Urinary bladder (tissue), 4 donors: ENCODE measurements around the gene SCAF1. TPM values are rescaled to one million over a fixed set of nuclear protein-coding genes. Genes with fewer than 3 reads are reported as not detected.

ENCODE experiments used
- DNase-seq: peaks from one replicate; pipeline ENCODE4 v3.0.0-alpha.2; 2015; ENCODE audit errors: extremely low spot score
- H3K27ac ChIP-seq: one replicate; pipeline ENCODE4 v1.5.1; 2013; ENCODE audit warnings: low read depth, mild to moderate bottlenecking, moderate library complexity
- H3K36me3 ChIP-seq: one replicate; pipeline ENCODE4 v1.6.1; 2013; ENCODE audit warnings: mild to moderate bottlenecking, moderate library complexity; ENCODE audit not compliant: insufficient read depth
- H3K4me1 ChIP-seq: one replicate; pipeline ENCODE4 v1.6.1; 2013; ENCODE audit warnings: mild to moderate bottlenecking, moderate library complexity; ENCODE audit not compliant: insufficient read depth
- H3K4me3 ChIP-seq: one replicate; pipeline ENCODE4 v1.5.1; 2013; ENCODE audit warnings: low read depth, low read length
- WGBS: extraction: QIAGEN DNeasy Blood & Tissue Kit; methylation state at CpG from one replicate; pipeline ENCODE4 v1.1.7; 2013; 5-methylcytosine and 5-hydroxymethylcytosine counted together
- polyA plus RNA-seq: library from polyadenylated mRNA; stranded (reverse); fragments of 200-250 nt; gene quantifications from one replicate; pipeline ENCODE4 v1.2.3, GENCODE V29; 2013
- total RNA-seq: library from RNA; depleted of rRNA; stranded (reverse); fragments of >200 nt; gene quantifications from one replicate; pipeline ENCODE4 v1.2.3, GENCODE V29; 2014
- donor health status: healthy with polysubstance abuse.
- donor health status: healthy.

The SCAF1 gene
- total and polyA plus RNA-seq, 2 donors = 8.3 to 42.3 TPM

- peaks cover 3% of the 10 kb centered on the region for H3K36me3 ChIP-seq
- H3K4me3 ChIP-seq = no peak overlapping the region
- DNase-seq = no peak
- H3K4me1 ChIP-seq = no peaks in the 10 kb centered on the region
- no peak overlapping the region for H3K27ac ChIP-seq
- WGBS = 69% methylated on average over 23 of the region's 23 CpGs
Observed at GRCh38 chr19:49685845-49686332, 43.9 kb downstream of the SCAF1 start.

DNA sequence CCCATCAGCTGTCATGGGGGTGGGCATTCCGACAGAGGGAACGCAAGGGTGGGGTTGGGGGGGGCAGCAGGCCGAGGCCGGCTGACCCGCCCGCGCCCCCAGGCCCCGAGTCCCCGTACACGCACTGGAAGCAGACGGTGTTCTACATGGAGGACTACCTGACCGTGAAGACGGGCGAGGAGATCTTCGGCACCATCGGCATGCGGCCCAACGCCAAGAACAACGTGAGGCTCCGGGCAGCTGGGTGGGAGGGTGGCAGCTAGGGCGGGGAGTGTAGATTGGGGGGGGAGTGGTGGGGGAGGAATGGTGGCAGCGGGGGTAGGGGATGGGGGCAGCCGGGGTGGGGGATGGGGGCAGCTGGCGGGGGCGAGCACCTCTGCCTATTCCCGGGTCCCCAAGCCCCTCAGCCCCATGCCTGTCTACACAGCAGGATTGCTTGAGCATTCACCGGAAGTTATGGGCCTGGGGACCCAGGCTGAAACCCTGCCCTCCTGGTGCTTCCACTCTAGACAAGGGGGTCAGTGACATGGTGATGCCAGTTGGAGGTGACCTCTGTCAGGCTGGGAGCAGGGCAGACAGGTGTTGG, 44.6 kb downstream of the SCAF1 start:
- WGBS = 87% methylated on average over 27 of the region's 27 CpGs
- Histone ChIP-seq H3K36me3 (peaks cover 3% of the 10 kb centered on the region), H3K27ac (no peak overlapping the region), H3K4me3 (no peak overlapping the region), H3K4me1 (no peaks in the 10 kb centered on the region)
- no peak for DNase-seq

GRCh38 chr19:49687150-49687549, 45.1 kb downstream of the SCAF1 start:
- DNase-seq = no peak
- no peak overlapping the region for H3K27ac ChIP-seq
- WGBS = 67% methylated on average over 12 of the region's 12 CpGs

DNA sequence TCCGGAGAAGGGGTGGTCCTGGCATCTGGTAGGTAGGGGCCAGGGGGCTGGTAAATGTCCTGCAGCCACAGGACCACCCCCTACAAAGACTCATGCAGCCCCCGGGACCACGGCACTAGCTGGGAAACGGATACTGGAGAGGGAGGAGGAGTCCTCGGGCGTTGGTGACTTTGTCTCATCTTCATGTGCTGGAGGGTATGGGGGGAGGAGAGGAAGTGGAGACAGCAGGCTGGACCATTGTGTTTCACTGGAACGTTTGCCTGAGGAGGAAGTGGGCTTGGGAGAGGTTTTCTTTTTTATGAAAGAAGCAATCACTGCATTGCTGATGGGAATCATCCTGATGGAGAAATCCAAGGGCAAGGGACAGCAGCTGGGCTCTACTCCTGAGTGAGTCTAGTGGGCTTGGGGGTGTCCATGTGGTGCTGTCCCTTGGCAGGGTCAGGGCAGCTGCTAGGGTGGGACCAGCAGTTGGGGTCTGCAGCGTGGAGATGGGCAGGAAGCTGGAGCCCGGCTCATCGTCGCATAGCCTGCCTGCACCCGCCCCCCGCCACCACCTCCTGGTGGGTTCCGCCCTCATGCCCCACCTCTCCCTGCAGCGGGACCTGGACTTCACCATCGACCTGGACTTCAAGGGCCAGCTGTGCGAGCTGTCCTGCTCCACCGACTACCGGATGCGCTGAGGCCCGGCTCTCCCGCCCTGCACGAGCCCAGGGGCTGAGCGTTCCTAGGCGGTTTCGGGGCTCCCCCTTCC, 45.7 kb downstream of the SCAF1 start:
- H3K4me1 ChIP-seq = no peaks in the 10 kb centered on the region
- DNase-seq = no peak
- no peak overlapping the region for H3K27ac ChIP-seq
- peaks cover 3% of the 10 kb centered on the region for H3K36me3 ChIP-seq
- H3K4me3 ChIP-seq = no peak overlapping the region
- 71% methylated on average over 26 of the region's 26 CpGs for WGBS

More at GRCh38 chr19:49687150-49687549, 45.1 kb downstream of the SCAF1 start:
- H3K36me3 ChIP-seq = peaks cover 3% of the 10 kb centered on the region
- H3K4me1 ChIP-seq = no peaks in the 10 kb centered on the region
- H3K4me3 ChIP-seq = no peak overlapping the region

GRCh38 chr19:49688531-49689132, 46.6 kb downstream of the SCAF1 start:
- Histone ChIP-seq H3K36me3 (peaks cover 3% of the 10 kb centered on the region), H3K27ac (no peak overlapping the region), H3K4me1 (no peaks in the 10 kb centered on the region), H3K4me3 (no peak overlapping the region)
- DNase-seq = no peak
- WGBS = 72% methylated on average over 12 of the region's 12 CpGs

DNA sequence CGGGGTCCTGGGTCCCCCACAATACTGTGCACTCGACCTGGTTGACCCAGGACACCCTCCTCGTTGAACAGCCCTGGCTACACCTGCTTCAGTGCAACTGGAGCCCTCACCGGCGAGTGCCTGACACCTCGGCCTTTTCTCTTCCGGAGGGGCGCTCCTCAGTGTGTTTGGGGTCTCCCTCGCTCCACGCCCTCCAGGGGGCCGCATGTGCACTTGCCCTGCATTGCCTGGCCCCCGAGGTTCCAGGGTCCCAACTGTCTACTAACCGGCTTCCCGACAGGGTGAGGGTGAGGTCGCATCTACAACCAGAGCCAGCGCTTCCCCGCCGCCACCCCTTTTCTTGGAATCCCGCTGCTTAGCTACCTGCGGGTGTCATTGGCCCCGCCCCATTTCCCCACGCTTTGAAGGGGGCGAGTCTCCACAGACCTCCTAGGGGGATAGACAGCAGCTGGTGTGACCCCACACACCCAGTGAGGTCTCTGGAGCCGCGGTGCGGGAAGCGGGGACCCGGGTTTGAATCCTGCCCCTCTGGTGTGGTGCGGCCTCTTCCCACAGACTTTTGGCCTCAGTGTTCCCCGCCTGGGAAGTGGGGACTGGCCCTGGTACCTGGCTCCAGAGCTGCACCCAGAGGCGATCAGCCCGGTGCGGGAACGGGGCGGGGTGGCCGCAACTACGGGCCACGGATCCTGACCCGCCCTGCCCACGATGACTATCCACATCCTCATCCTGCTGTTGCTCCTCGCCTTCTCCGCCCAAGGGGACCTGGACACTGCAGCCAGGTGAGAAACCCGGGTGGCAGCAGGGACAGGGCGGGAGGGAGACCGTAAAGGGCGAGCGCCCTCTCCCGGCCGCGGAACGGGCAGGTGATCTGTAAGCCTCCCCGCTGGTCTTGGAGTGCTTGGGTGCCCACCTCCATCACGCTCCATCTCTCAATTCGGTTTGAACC, 47.4 kb downstream of the SCAF1 start, which contains the start of gene ADM5:
TSS of gene ADM5 (plus strand) at position 462 of the 946 bp plus-strand sequence. CDS start at position 706, 244 bp downstream.
- H3K36me3 ChIP-seq = peaks cover 3% of the 10 kb centered on the region
- WGBS = 28% methylated on average over 54 of the region's 54 CpGs
- peak within 1 kb of the TSS; percentile 30 for H3K4me3 ChIP-seq
- H3K27ac ChIP-seq = peak within 1 kb of the TSS; percentile 26
- no peak for DNase-seq
- H3K4me1 ChIP-seq = no peaks in the 10 kb centered on the region

DNA sequence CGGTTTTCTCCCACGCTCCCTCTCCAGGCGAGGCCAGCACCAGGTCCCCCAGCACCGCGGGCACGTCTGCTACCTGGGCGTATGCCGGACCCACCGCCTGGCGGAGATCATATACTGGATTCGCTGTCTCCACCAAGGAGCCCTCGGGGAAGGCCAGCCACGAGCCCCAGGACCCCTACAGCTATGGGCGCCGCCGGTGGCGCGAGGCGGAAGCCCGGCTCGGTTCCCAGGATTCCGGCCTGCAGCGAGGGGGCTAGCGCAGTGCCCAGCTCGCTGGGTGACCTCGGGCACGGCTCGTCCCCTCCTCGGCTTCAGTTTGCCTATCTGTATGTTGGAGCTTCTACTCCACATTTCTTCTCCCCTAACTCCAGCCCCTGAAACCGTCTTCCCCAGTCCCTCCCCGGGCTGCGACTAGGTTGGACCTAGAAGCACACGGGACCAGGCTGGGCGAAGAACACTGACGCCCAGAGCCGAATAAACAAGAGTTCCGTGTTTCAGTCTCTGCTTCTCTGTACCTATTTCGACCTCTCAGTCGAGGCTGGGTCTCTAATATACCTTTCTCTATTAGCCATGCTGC, 48.2 kb downstream of the SCAF1 start:
- WGBS = 6% methylated on average over 39 of the region's 39 CpGs

DNA sequence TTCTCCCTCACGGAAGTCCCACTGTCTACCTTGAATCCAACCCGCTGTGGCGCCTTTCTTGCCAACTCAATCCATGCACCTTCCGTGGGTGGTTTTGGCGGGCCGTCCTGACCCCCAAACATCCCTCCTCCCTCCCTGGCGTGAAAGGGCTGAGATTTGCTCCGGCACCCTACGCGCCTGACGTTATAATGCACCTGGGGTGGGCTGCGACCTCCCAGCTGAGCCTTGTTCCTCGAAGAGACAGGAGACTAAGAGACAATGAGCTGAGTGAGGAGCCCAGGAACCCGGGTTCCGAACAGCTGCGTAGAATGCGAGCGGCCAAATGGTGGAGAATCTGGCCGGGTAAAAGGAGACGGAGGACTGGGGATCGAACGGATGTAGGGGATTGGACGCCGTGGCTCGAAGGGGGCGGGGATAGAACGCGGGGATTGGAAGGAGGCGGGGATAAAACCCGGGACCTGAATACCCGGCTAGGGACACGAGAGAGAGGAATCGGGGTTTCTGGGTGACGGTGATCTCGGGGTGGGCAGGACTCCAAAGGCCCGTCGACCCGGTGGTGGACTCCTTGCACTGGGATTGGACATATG, 48.7 kb downstream of the SCAF1 start, which contains the start of gene CPT1C:
TSS of gene CPT1C (plus strand) at position 461 of the 587 bp plus-strand sequence. CDS start 1,137 bp downstream, outside the sequence.
- Histone ChIP-seq H3K36me3 (no peaks in the 10 kb centered on the region), H3K4me3 (peak within 1 kb of the TSS; percentile 30), H3K27ac (peak within 1 kb of the TSS; percentile 26), H3K4me1 (no peaks in the 10 kb centered on the region)
- WGBS = 1% methylated on average over 38 of the region's 38 CpGs
- DNase-seq = peak; percentile 73

More for the DNA sequence above, 48.2 kb downstream of the SCAF1 start:
- peak overlapping the region; percentile 26 for H3K27ac ChIP-seq
- H3K4me3 ChIP-seq = peak overlapping the region; percentile 30
- DNase-seq = no peak
- no peaks in the 10 kb centered on the region for H3K36me3 ChIP-seq
- no peaks in the 10 kb centered on the region for H3K4me1 ChIP-seq

- Histone ChIP-seq H3K4me1 (no peaks in the 10 kb centered on the region), H3K4me3 (peak overlapping the region; percentile 14), H3K27ac (no peak overlapping the region), H3K36me3 (no peaks in the 10 kb centered on the region)
- 7% methylated on average over 39 of the region's 39 CpGs for WGBS
- DNase-seq = peak; percentile 66
Observed at GRCh38 chr19:49691243-49692146, 49.5 kb downstream of the SCAF1 start.

- H3K27ac ChIP-seq = no peak overlapping the region
- WGBS = 72% methylated on average over 16 of the region's 16 CpGs
- no peak for DNase-seq
- H3K4me1 ChIP-seq = no peaks in the 10 kb centered on the region
- H3K4me3 ChIP-seq = no peak overlapping the region
- no peaks in the 10 kb centered on the region for H3K36me3 ChIP-seq
Observed at GRCh38 chr19:49692147-49692506, 50.1 kb downstream of the SCAF1 start.

- H3K27ac ChIP-seq = no peak overlapping the region
- no peaks in the 10 kb centered on the region for H3K36me3 ChIP-seq
- DNase-seq = no peak
- H3K4me3 ChIP-seq = no peak overlapping the region
- 77% methylated on average over 6 of the region's 6 CpGs for WGBS
- H3K4me1 ChIP-seq = no peaks in the 10 kb centered on the region
Observed at GRCh38 chr19:49696115-49696514, 54.1 kb downstream of the SCAF1 start.

DNA sequence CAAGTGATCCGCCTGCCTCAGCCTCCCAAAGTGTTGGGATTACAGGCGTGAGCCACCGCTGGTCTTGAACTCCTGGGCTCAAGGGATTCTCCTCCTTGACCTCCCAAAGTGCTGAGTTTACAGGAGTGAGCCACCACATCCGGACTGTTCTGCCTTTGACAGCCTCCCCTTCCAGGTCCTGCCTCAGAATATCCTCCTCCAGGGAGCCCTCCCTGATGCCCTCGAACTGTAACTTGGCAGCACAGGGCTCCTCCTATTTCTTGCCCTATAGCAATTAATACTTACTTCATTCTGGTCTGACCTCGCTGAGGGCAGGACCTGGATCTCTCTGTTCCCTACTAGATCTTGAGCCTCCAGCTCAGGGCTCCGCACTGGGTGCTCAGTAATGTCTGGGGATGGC, 54.9 kb downstream of the SCAF1 start:
- H3K27ac ChIP-seq = no peak overlapping the region
- H3K4me3 ChIP-seq = no peak overlapping the region
- 94% methylated on average over 7 of the region's 7 CpGs for WGBS
- no peak for DNase-seq
- H3K36me3 ChIP-seq = no peaks in the 10 kb centered on the region
- H3K4me1 ChIP-seq = no peaks in the 10 kb centered on the region
